C4-2B (cell line): Measurements from ENCODE around the gene POR.

Experiments used
- ZFX ChIP-seq: fragments of 450-650 bp; IDR thresholded peaks from 2 replicates; pipeline ENCODE4 v1.6.1; 2017
- TF ChIP-seq, protein P1 (sequence below): fragments of 450-650 bp; conservative IDR thresholded peaks from 2 replicates; pipeline ENCODE4 v1.5.1; 2017; ENCODE audit warnings: mild to moderate bottlenecking

DNA sequence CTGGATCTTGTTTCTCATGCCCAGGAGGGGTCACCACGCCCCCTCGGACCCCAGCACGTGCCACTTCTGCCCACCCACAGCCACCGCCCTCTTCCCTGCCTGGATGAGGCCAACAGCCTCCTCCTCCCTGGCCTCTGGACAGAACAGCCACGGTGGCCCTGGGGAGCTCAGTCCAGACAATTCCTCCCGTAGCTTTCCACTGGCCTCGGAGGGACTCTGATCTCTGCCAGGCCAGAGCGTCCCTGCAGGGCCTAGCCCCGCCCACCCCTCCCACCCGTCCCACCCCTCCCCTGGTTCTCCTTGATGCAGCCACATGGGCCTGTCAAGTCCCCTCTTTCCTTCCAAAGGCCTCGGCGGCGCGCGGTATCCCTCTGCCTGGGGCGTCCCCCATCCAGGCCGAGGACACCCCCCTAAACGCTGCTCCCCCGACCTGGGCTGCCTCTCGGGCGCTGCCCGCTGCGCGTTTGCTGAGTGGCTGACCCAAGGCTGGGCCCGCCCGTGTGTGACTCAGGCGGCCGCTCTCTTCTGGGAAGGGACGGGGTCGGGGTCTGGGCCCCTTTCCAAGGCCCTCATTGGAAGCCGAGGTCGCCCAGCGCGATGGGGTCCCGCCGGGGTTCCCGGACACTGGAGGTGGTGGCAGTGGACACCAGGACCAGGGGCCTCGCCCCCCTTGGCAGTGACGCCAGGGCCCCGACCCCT, 78.9 kb downstream of the POR start:
- TF ChIP-seq, protein P1, sequence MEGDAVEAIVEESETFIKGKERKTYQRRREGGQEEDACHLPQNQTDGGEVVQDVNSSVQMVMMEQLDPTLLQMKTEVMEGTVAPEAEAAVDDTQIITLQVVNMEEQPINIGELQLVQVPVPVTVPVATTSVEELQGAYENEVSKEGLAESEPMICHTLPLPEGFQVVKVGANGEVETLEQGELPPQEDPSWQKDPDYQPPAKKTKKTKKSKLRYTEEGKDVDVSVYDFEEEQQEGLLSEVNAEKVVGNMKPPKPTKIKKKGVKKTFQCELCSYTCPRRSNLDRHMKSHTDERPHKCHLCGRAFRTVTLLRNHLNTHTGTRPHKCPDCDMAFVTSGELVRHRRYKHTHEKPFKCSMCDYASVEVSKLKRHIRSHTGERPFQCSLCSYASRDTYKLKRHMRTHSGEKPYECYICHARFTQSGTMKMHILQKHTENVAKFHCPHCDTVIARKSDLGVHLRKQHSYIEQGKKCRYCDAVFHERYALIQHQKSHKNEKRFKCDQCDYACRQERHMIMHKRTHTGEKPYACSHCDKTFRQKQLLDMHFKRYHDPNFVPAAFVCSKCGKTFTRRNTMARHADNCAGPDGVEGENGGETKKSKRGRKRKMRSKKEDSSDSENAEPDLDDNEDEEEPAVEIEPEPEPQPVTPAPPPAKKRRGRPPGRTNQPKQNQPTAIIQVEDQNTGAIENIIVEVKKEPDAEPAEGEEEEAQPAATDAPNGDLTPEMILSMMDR: no peak
- TF ChIP-seq ZFX: no peak
